Measurements from ENCODE around the gene ARAP1. TPM values are rescaled to one million over a fixed set of nuclear protein-coding genes. Genes with fewer than 3 reads are reported as not detected.

Gene ARAP1
- total RNA-seq, 1 experiment from 2014 or later, result 86.2 TPM

DNA sequence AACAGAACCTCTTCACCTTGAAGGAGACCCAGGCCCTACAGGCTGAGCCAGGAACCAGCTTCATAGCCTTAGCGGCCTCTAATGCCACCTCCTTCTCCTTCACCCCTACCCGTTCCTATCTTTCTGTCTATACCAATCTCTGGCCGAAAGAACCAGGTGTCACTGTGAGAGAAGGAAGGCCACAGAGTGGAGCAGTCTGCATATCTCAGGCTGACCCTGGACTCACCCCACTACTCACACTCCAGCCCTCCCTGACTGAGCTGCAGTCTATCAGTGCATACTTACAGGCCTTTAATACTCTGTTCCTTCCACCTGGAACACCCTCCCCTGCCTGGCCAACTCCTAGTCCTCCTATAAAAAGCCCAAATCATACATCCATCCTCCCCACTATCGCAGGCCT lies 32.7 kb downstream of the ARAP1 start:
- CTCF ChIA-PET, result no interaction called here
- no peaks in the 10 kb centered on the region for H4K20me1 ChIP-seq (ENCODE audit: low read length)
- H3K79me2 ChIP-seq (ENCODE audit: low read length), result peaks cover 54% of the 10 kb centered on the region

DNA sequence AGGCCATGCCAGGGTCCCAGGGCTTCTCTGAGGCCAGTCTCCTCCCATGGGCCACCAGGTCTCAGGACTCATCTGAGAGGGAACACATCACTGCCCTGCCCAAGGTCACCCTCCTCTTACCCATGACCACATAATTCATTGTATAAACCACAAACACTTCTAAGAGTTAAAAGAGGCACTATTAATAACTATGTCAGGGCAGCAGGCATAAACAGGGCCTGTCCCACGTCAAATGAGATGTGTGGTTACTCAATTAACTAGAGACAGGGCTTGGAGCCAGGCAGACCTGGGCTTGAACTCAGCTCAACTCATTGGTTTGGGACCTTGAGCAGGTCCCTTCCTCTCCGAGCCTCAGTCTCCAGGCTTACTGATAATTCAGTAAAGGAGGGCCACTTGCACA lies 33.1 kb downstream of the ARAP1 start:
- intact Hi-C loops (cut with micrococcal nuclease), result no loop called here
- TF ChIP-seq EZH2phosphoT487 (IDR thresholded peaks at IDR 0.05; ENCODE audit: borderline replicate concordance, low read length) (no peak), EZH2 (IDR thresholded peaks at IDR 0.05; ENCODE audit: low read length, unreplicated experiment) (no peak)
- TF ChIP-seq, protein P1, sequence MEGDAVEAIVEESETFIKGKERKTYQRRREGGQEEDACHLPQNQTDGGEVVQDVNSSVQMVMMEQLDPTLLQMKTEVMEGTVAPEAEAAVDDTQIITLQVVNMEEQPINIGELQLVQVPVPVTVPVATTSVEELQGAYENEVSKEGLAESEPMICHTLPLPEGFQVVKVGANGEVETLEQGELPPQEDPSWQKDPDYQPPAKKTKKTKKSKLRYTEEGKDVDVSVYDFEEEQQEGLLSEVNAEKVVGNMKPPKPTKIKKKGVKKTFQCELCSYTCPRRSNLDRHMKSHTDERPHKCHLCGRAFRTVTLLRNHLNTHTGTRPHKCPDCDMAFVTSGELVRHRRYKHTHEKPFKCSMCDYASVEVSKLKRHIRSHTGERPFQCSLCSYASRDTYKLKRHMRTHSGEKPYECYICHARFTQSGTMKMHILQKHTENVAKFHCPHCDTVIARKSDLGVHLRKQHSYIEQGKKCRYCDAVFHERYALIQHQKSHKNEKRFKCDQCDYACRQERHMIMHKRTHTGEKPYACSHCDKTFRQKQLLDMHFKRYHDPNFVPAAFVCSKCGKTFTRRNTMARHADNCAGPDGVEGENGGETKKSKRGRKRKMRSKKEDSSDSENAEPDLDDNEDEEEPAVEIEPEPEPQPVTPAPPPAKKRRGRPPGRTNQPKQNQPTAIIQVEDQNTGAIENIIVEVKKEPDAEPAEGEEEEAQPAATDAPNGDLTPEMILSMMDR (conservative IDR thresholded peaks at IDR 0.05; ENCODE audit: low read depth, low read length), result no peak
- Histone ChIP-seq H3K4me3 (ENCODE audit: low read length) (no peak overlapping the region), H3K9ac (ENCODE audit: low read length) (no peak overlapping the region), H4K20me1 (ENCODE audit: low read length) (no peaks in the 10 kb centered on the region), H2AFZ (ENCODE audit: low read length) (no peak overlapping the region), H3F3A (ENCODE audit: low read length, unreplicated experiment) (no peaks in the 10 kb centered on the region), H3K36me3 (ENCODE audit: low read depth, low read length) (no peaks in the 10 kb centered on the region; the same call in 1 of the 2 replicates), H3K4me2 (ENCODE audit: low read length) (no peak overlapping the region), H3K79me2 (ENCODE audit: low read length) (peaks cover 50% of the 10 kb centered on the region), H3K9me3 (ENCODE audit: low read length) (no peaks in the 10 kb centered on the region), H3K27ac (ENCODE audit: low read length) (no peak overlapping the region), H3K4me1 (ENCODE audit: insufficient read depth, low read length) (peaks cover 22% of the 10 kb centered on the region), H3K27me3 (ENCODE audit: low read length) (no peaks in the 10 kb centered on the region), H3K9me2 (replicated peaks; ENCODE audit: low read length) (no peaks in the 10 kb centered on the region)
- no peak for DNase-seq
- CTCF ChIA-PET, result no interaction called here
- BruUV-seq (replicated peaks), result no TSS peak
- no peak for ATAC-seq
- POLR2A ChIA-PET (ENCODE audit: unreplicated experiment), result interaction anchor here (0.6 kb wide), 1 partner anchor 19 kb away, joined by 4 read pairs; no protein-coding TSS in a partner anchor

More for the DNA sequence above, 32.7 kb downstream of the ARAP1 start:
- Histone ChIP-seq H3K27me3 (ENCODE audit: low read length) (no peaks in the 10 kb centered on the region), H3K9me2 (replicated peaks; ENCODE audit: low read length) (no peaks in the 10 kb centered on the region), H3K27ac (ENCODE audit: low read length) (no peak overlapping the region), H3K36me3 (ENCODE audit: low read depth, low read length) (no peaks in the 10 kb centered on the region; the same call in 1 of the 2 replicates), H3K9ac (ENCODE audit: low read length) (no peak overlapping the region), H3F3A (ENCODE audit: low read length, unreplicated experiment) (no peaks in the 10 kb centered on the region), H3K9me3 (ENCODE audit: low read length) (no peaks in the 10 kb centered on the region), H3K4me2 (ENCODE audit: low read length) (no peak overlapping the region), H3K4me1 (ENCODE audit: insufficient read depth, low read length) (peaks cover 22% of the 10 kb centered on the region), H2AFZ (ENCODE audit: low read length) (no peak overlapping the region), H3K4me3 (ENCODE audit: low read length) (no peak overlapping the region)
- TF ChIP-seq EZH2 (IDR thresholded peaks at IDR 0.05; ENCODE audit: low read length, unreplicated experiment) (no peak), EZH2phosphoT487 (IDR thresholded peaks at IDR 0.05; ENCODE audit: borderline replicate concordance, low read length) (no peak)
- TF ChIP-seq, protein P1 (conservative IDR thresholded peaks at IDR 0.05; ENCODE audit: low read depth, low read length), result no peak
- no TSS peak for BruUV-seq (replicated peaks)
- intact Hi-C loops (cut with micrococcal nuclease), result no loop called here
- DNase-seq (no peak), ATAC-seq (no peak)
- POLR2A ChIA-PET (ENCODE audit: unreplicated experiment), result interaction anchor here (0.6 kb wide), 1 partner anchor 20 kb away, joined by 4 read pairs; no protein-coding TSS in a partner anchor

DNA sequence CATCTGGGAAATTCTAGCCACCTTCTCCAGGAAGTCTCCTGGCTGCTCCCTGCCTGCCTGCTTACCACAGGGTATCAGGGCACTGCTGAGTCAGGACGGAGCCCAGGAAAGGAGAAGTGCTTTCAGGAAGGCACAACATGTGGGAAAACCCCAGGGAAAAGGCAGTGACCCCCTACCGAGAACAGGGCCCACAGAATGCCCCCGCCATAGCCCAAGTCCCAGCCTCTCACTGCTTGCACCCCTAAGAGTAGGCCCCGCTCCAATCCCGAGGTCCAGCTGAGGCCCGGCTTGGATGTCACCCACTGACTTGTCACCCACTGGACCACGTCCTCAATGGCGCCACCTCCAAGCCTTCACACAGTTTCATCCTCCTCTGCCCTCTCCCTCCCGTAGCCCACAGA lies 34.1 kb downstream of the ARAP1 start:
- TF ChIP-seq, protein P1 (conservative IDR thresholded peaks at IDR 0.05; ENCODE audit: low read depth, low read length), result no peak
- no peak for TF ChIP-seq EZH2phosphoT487 (IDR thresholded peaks at IDR 0.05; ENCODE audit: borderline replicate concordance, low read length)
- TF ChIP-seq EZH2 (IDR thresholded peaks at IDR 0.05; ENCODE audit: low read length, unreplicated experiment), result no peak
- H3K4me1 ChIP-seq (ENCODE audit: insufficient read depth, low read length), result peaks cover 22% of the 10 kb centered on the region
- intact Hi-C loops (cut with micrococcal nuclease), result no loop called here
- no peak for ATAC-seq
- H3K4me2 ChIP-seq (ENCODE audit: low read length), result no peak overlapping the region
- H3K27ac ChIP-seq (ENCODE audit: low read length), result no peak overlapping the region
- H2AFZ ChIP-seq (ENCODE audit: low read length), result no peak overlapping the region
- BruUV-seq (replicated peaks), result no TSS peak
- peaks cover 41% of the 10 kb centered on the region for H3K79me2 ChIP-seq (ENCODE audit: low read length)
- H4K20me1 ChIP-seq (ENCODE audit: low read length), result no peaks in the 10 kb centered on the region
- H3K9me2 ChIP-seq (replicated peaks; ENCODE audit: low read length), result no peaks in the 10 kb centered on the region
- DNase-seq, result no peak
- H3K9ac ChIP-seq (ENCODE audit: low read length), result no peak overlapping the region
- H3K27me3 ChIP-seq (ENCODE audit: low read length), result no peaks in the 10 kb centered on the region
- no peak overlapping the region for H3K4me3 ChIP-seq (ENCODE audit: low read length)
- POLR2A ChIA-PET (ENCODE audit: unreplicated experiment), result no interaction called here
- CTCF ChIA-PET, result no interaction called here
- H3F3A ChIP-seq (ENCODE audit: low read length, unreplicated experiment), result no peaks in the 10 kb centered on the region
- no peaks in the 10 kb centered on the region for H3K9me3 ChIP-seq (ENCODE audit: low read length)
- no peaks in the 10 kb centered on the region for H3K36me3 ChIP-seq (ENCODE audit: low read depth, low read length)

Data from PC-3 (cell line).